NCI-H446 (cell line): ENCODE results near the gene SLC25A23.
"Not testable (repeated sequence)": the region's sequence is repeated elsewhere in the genome, so short reads cannot be mapped to it uniquely, and the experiment has no call there.

Experiments
- DNase-seq, 2 experiments: peaks; one replicate each; lab custom pipeline; 2025; lab: John Stamatoyannopoulos, UW

The SLC25A23 gene

GRCh38 chr19:6457958-6458694 lies 1.5 kb downstream of the SLC25A23 start:
- no peak for DNase-seq

GRCh38 chr19:6455924-6456323 lies 3.7 kb downstream of the SLC25A23 start:
- no peak for DNase-seq

GRCh38 chr19:6453951-6454565 lies 5.5 kb downstream of the SLC25A23 start:
- no peak for DNase-seq

- no peak for DNase-seq
These were observed 6.7 kb downstream of the SLC25A23 start for GRCh38 chr19:6452899-6453298.

GRCh38 chr19:6452223-6452614 lies 7.4 kb downstream of the SLC25A23 start:
- no peak for DNase-seq

- no peak for DNase-seq
These were observed 7.9 kb downstream of the SLC25A23 start for GRCh38 chr19:6451583-6452222.

GRCh38 chr19:6450166-6450565 lies 9.4 kb downstream of the SLC25A23 start:
- DNase-seq = no peak

- no peak for DNase-seq
These were observed 11.5 kb downstream of the SLC25A23 start for GRCh38 chr19:6448045-6448444.

- DNase-seq = no peak
These were observed 13.1 kb downstream of the SLC25A23 start for GRCh38 chr19:6446452-6446851.

- no peak for DNase-seq
These were observed 15.6 kb downstream of the SLC25A23 start for GRCh38 chr19:6443986-6444385.

GRCh38 chr19:6442087-6442688 lies 17.4 kb downstream of the SLC25A23 start:
- no peak for DNase-seq

- no peak for DNase-seq
These were observed 18.7 kb downstream of the SLC25A23 start for GRCh38 chr19:6440905-6441304.

- no peak for DNase-seq
These were observed 19.8 kb downstream of the SLC25A23 start for GRCh38 chr19:6439743-6440142.

- DNase-seq = no peak
These were observed 25.9 kb downstream of the SLC25A23 start, which contains the start of gene SLC25A41 for GRCh38 chr19:6433663-6434062. Gene SLC25A41 (minus strand): TSS chr19:6433763. CDS start chr19:6433693, 70 bp downstream.

GRCh38 chr19:6433165-6433564 lies 26.4 kb downstream of the SLC25A23 start:
- no peak for DNase-seq

GRCh38 chr19:6431891-6432290 lies 27.7 kb downstream of the SLC25A23 start:
- DNase-seq = no peak

- DNase-seq = no peak
These were observed 30.0 kb downstream of the SLC25A23 start for GRCh38 chr19:6429419-6430221.

GRCh38 chr19:6428692-6429418 lies 30.7 kb downstream of the SLC25A23 start:
- DNase-seq = not testable (repeated sequence)

GRCh38 chr19:6427131-6427530 lies 32.5 kb downstream of the SLC25A23 start:
- DNase-seq = no peak

GRCh38 chr19:6425732-6426620 lies 33.6 kb downstream of the SLC25A23 start:
- no peak for DNase-seq
